Fibroblast of villous mesenchyme (primary cell): ENCODE measurements around the gene KCNRG. TPM values are rescaled to one million over a fixed set of nuclear protein-coding genes. Genes with fewer than 3 reads are reported as not detected.

Experiments
- DNase-seq: peaks from one replicate; pipeline ENCODE4 v3.0.0-alpha.2; 2010; ENCODE audit warnings: low read depth
- H3K4me3 ChIP-seq: 2 replicates; pipeline ENCODE4 v1.5.1; 2011; ENCODE audit warnings: low read depth, mild to moderate bottlenecking, low read length
- CTCF ChIP-seq: IDR thresholded peaks from 2 replicates; pipeline ENCODE4 v1.5.1; 2012; ENCODE audit warnings: low read depth, mild to moderate bottlenecking, low read length; ENCODE audit not compliant: insufficient read depth
- small RNA-seq: library from RNA; depleted of rRNA; stranded (forward); fragments of <200 nt; gene quantifications from one replicate; pipeline ENCODE3, GENCODE V24; 2012
- total RNA-seq: library from RNA; depleted of rRNA; stranded (reverse); fragments of >200 nt; gene quantifications from 2 replicates; pipeline ENCODE4 v1.2.3, GENCODE V29; 2012

Gene KCNRG
- total RNA-seq, 1 donor: 4.3 TPM

GRCh38 chr13:50070186-50070585, 54.9 kb downstream of the KCNRG start:
- H3K4me3 ChIP-seq: no peak overlapping the region
- TF ChIP-seq CTCF: no peak
- no peak for DNase-seq

Small RNA genes within 50 kb of the gene (small RNA-seq; reads per million reads assigned to genes)
- gene MIR16-1 (50.1 reads per million, percentile 96 among the genes with 10 or more reads in this experiment), gene MIR3613 (not detected), gene RF02105 (not detected), gene RF02106 (not detected), gene RF02107 (not detected), gene RF02108 (not detected)

Other genes starting within 250 kb of the KCNRG start
- 26.1 and 36.7 TPM in 2 replicates for gene KPNA3, start 222.8 kb upstream of the KCNRG start, total RNA-seq
- gene SPRYD7, start 79.1 kb upstream of the KCNRG start, total RNA-seq: 6.4 and 9.1 TPM in 2 replicates
- 24.5 and 41.9 TPM in 2 replicates for gene TRIM13, start 18.4 kb upstream of the KCNRG start, total RNA-seq